ENCODE measurements around the gene VENTX.

Gene VENTX

DNA sequence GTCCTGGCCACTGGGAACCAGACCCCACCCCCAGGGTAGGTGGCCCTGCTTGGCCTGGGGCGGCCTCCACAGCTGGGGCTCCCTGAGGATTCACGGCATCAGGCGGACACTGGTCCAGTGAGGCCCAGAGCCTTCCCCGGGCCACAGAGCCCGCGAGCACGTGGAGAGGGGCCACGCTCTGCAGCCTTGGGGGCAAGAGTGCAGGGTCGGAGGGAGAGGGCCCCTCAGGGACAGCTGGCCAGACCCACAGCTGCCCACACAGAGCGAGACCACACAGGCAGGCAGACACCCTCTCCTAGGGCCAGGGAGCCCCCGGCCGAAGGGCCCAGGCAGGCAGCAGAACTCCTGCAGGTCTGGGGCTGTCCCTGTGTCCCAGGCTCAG lies 10.7 kb downstream of the VENTX start:
- no peak for DNase-seq
- intact Hi-C loops (cut with DNase I) = no loop called here

DNA sequence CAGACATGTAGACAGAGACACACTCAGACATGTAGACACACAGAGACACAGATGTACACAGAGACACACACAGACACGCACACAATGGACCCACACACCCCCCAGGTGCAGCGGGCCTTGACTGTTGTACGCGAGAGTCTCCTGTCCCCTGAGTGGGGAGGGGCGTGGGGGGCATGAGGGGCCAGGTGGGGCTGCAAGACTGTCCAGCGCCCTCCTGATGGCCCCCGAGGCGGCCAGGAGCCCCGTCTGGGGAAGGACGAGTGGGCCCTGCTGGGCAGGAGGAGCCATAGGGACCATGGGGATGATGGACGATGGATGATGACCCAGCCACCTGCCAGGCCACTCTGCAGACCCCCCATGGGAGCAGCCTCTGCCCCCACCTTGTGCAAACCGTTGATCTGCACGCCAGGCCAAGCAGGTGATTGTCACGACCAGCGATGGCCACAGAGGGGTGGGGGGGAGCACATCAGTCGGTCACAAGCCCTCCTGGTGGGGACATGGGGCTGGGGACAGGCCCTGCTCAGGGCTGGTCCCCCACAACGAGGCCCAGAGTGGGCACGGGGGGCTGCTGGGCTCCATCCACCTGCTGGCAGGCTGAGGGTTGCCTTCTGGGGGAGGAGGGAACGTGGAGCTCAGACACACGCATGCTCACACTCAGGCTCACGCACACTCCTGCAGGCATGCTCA lies 11.6 kb downstream of the VENTX start:
- intact Hi-C loops (cut with DNase I) = no loop called here
- DNase-seq = no peak

DNA sequence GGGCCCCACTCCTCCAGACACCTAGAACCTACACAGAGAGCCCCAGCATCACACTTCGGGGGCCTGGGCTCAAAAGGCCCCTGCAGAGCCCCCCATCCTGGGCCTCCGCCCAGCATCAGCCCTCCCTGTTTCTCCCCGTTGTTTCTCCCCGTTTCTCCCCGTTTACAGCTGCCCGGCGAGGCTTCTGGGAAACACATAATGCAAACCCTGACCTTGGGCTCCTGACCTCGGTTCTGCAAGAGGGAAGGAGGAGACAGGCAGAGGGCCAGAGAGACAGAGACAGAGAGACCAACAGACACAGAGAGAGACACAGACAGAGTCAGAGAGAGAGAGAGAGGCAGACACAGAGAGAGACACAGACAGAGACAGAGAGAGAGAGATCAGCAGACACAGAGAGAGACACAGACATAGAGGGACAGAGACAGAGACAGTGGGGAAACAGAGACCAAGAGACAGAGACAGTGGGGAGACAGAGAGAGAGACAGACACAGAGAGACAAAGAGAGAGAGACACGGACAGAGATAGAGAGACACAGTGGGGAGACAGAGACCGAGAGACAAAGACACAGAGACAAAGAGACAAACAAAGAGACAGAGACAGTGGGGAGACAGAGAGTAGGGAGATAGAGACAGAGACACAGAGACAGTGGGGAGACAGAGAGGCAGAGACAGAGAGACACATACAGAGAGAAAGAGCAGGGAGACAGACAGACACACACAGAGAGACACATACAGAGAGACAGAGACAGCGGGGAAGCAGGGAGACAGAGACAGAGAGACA lies 12.5 kb downstream of the VENTX start:
- DNase-seq = no peak
- intact Hi-C loops (cut with DNase I) = no loop called here

DNA sequence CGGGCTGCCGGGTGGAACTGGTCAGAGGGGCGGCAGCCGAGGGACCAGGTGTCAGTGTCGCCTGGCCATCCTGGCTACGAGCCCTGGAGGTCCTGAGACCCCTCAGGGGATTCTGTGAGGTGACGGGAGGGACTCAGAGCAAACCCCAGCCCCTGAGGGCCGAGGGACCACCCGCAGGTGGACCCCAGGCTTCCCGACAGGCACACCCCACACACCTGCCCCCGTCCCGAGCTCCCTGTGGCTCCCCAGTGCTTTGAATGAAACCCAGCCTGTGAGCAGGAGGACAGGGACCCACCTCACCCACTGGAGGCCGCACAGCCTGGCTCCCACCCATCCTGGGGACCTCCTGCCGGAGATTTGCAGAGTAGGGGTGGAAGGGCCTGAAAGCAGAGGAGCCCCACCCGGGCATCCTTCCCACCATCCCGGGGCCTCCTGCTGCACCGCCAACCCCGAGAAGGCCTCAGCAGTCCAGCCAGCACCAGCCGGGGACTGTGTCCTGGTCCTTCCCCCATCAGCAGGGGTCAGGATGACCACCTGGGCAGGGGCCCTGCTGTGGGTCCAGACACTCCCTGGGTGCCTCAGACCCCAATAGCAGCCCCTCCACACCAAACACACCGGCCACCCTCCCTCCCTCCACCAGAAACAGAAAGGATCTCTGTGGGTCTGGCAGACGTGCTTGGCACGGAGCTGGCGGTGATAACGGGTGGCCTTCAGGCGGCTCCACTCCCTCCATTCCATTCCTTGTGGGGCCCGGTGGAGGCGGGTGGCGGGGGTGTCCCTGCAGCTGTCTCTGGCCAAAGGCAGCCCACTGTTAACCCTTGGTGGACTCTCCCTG lies 13.9 kb downstream of the VENTX start:
- intact Hi-C loops (cut with DNase I) = no loop called here
- DNase-seq = no peak

DNA sequence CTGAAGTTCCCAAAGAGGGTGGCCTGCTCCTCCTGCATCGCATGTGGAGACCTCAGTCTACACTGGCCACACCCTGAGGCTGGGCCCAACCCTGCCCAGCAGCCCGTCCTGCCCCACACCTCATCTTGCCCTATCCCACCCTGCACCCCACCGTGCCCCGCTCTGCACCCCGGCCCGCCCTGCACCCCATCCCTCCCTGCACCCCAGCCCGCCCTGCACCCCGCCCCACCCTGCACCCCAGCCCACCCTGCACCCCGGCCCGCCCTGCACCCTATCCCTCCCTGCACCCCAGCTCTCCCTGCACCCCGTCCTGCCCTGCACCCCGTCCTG lies 14.5 kb downstream of the VENTX start:
- intact Hi-C loops (cut with DNase I) = no loop called here
- no peak for DNase-seq

DNA sequence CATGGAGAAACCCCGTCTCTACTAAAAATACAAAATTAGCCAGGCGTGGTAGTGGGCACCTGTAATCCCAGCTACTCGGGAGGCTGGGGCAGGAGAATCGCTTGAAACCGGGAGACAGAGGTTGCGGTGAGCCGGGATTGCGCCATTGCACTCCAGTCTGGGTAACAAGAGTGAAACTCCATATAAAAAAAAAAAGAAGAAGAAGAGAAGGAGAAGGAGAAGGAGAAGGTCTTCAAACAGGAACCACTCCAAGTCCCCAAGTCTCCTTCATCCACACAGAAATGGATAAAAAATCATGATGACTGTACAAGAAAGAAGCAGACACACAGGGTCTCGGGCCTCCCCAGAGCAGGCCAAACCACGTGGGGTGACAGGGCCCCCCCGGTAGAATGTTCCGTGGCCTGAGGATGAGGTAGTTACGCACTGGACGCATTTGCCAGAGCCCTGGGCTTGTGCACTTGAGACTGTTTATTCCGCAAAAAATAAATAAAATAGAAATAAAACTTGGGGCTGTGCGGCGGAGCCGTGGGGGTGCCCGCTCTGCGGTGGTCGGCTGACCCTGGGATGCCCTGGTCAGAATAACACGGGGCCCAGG lies 15.8 kb downstream of the VENTX start:
- DNase-seq = no peak
- intact Hi-C loops (cut with DNase I) = no loop called here

DNA sequence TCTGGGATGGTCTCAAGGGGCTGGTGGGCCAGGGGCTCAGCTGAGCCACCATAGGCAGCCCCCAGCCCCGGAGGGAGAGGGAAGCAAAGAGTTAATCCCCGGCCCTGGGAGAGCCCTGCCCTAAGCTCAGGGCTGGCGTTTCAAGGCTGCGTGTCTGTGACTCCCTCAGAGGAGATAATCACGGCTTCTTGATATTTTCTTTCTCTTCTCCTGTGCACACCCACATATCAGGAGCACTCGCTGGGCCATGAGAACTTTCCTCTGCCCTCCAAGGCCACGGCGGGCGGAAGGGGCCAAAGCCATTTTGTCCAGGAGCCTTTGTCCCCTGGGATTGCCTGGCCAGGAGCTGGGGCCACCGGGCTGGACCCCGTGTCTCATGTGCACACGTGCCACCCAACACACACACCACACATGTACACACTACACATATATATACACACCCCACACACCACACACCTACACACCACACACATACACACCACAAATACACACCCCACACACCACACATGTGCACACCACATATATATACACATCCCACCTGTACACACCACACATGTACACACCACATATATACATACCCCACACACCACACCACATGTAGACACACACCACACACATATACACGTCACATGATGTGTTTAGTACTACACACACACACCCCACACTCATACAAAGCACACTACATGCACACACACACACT lies 16.9 kb downstream of the VENTX start:
- DNase-seq = no peak
- intact Hi-C loops (cut with DNase I) = no loop called here

DNA sequence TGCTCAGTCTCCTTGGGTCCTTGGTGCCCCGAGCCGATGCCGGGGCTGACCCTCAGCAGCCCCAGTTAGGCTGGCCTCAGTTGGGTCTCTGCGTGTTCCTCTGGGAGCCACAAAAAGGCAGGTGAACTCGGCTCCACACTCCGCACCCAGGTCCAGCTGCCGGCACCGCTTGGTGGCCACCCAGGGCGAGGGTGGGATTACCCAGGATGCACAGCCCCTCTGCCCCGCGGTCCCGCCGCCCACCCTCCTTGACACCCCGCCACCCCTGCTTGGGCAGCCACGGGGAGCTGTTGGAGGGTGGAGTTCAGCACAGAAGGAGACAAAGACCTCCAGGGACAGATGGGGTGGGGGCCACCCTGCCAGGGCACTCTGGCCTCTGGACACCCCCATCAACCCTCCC lies 17.7 kb downstream of the VENTX start:
- DNase-seq = no peak
- intact Hi-C loops (cut with DNase I) = no loop called here

DNA sequence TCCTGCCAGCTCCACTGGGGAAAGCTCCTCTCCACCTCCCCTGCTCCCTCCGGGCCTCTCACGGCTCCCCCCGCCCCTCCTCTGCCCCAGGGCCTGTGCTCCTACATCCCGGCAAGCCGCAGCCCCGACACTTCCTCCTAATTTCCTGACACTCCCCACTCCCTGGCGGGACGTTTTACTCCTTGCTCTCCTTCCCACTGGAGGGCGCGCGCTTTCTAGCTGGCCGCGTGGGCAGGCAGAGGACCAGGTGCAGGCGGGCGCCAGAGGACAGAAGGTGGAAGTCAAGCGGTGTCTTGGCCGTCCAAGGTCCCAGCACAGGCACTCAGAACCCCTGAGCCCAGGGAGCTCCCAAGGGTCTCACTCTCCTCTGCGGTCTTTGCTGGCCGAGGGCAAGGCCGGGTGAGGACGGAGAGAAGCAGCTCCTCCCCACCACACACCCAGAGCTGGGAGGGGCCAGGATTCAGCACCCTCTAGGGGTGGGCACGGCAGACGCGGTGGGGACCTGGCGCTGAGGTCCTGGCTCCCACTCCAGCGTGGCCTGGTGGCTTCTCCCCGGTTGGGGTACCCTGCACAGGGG lies 19.9 kb downstream of the VENTX start:
- peak in 38 of 42 donors; percentile 23 to 73 (median 46) for DNase-seq
- intact Hi-C loops (cut with DNase I) = no loop called here

DNA sequence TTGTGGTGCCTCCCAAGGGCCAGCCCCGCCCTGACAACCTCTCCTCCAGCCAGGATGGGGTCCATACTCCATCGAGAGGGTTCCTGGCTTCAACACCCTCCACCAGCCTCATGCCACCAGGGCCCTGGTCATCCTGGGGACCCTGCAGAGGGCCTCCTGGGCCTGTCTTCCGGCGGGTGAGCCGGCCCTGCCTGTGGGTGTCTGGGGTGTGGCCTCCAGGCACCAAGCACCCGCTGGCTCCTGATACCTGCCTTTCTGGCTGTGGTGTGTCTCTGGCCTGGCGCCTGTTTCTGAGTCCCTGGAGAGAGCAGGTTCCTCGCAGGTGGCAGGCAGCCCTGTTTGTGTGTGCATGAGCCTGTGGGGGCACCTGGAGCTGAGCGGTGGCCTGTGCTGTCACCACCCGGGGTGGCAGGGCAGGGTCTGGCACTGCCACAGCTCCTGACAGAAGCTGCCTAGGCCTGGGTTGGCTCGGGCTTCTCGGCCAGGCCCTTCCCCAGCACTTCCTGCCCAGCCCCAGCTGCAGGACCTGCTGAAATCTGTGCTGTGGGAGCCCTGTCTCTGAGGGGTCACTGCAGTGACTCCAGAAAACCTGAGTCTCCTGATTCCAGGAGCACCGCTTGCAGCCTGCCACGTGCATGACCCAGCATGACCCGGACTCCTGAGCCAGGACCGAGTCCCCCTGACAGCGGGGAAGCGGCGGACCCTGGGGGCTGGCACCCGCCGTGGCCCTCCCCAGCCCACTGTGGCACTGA lies 20.6 kb downstream of the VENTX start:
- intact Hi-C loops (cut with DNase I) = no loop called here
- no peak for DNase-seq

DNA sequence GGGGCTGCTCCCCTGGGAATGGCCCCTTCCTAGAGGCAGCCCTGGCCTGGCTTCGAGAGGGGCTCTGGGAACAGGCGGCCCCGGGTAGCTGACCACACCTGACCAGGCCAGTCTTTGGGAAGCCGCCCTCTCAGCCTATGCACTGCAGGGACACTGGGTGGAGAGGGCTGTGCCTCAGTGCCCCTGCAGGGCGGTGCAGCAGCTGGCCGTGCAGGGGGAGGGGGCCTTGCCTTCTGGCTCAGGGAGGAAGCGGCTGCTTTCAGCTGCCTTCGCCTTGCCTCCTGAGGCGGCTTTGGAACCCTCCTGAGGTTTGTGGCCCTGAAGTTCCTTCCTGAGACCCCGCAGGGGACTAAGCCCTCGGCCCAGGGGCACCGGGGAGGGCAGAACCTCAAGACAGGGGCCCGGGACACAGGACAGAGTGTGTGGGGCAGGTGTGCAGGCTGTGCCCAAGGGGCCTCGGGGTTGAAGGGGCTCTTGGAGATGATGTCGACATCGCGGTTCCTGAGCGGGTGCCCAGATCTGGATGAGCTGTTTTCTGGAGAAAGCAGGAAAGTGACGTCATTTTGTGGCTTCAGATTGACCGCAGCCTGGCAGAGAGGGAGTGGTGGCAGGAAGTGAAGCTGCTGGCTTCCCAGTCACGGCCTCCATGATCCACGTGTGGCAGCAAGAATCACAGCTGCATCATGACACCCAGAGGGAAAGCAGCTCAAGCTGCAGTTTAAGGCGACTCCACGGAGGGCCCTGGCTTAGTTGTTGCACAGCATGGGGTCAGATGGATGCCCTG lies 21.4 kb downstream of the VENTX start:
- DNase-seq = peak; percentile 25 to 85 (median 59)
- intact Hi-C loops (cut with DNase I) = no loop called here

DNA sequence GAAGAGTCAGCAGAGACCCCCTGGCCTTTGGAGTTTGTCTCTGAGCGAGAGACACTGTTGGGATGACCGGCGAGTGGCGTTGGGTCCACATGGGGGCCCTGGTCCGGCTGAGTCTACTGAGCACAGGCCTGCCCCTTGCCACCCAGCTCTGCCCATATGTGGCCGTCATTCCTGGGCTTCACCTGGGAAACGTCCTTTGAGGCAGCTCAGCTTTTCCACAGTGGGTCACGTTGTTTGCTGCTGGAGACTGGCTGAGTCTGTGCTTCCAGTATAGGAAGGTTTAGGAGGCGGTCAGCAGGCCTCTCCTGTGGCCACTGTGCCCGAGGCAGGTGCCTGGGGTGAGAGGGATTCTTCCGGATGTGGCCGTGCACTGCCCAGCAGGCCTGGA lies 21.9 kb downstream of the VENTX start:
- no peak for DNase-seq
- intact Hi-C loops (cut with DNase I) = no loop called here

DNA sequence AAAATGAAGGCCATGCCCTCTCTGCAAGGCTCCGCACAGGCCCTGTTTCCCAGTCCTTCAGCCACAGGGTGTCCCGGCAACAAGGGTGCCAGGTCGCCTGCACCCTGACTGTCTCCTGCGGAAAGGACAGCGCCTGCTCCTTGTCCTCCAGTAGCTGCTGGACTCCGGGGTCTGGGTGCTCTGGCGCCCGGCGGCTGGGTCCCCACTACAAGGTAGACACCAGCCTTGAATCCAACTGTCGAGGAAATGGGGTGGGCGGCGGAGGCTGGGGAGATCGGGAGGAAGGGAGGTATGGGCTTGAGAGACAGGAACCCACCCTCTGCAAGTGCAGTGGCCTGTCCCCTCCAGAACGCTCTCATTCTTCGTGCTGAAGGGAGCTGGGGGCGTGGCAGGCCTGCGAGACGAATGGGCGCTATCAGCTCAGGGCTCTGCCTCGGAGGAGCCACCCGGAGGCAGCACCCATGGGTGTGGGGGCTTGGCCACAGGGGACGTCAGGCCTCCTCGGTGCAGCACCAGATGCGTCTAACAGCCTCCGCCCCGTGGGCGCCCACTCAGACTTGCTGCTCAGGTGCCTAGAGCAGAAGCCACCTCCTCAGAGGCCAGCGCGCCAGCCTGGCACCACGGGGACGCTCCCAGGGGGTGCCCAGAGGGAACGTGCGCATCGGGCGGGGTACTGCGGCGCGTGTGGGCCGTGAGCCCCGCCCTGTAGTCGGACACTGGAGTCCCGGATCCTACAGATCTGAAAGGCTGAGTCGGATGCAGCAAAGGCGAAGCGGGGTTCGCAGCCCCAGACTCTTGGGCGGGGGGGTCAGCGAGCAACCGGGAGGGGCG lies 23.5 kb downstream of the VENTX start:
- peak; percentile 37 to 86 (median 61) for DNase-seq
- intact Hi-C loops (cut with DNase I) = no loop called here

DNA sequence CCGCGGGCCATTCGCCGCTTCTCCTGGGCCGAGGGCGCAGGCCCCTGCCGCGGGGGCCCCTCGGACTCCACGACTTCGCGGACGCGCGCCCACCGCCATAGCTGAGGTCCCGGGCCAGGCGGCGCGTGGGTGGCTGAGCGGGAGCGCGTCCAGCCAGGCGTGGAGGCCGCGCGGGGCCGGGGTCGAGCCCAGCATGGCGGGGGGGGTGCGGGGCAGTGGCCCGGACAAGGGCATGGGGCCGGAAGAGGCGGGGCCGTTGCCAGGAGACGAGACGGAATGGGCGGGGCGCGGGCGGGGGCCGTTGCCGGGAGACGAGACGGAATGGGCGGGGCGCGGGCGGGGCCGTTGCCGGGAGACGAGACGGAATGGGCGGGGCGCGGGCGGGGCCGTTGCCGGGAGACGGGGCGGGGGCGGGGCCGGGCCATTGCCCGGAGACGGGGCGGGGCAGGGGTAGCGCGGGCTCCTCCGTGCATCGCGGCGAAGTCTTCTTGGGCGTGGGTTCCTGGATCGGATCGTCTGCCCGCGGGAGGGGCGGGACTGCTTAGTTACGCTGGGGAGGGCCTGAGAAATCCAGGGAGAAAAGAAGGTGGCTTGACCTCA lies 24.2 kb downstream of the VENTX start:
- intact Hi-C loops (cut with DNase I) = no loop called here
- DNase-seq = peak; percentile 76 to 97 (median 91)

DNA sequence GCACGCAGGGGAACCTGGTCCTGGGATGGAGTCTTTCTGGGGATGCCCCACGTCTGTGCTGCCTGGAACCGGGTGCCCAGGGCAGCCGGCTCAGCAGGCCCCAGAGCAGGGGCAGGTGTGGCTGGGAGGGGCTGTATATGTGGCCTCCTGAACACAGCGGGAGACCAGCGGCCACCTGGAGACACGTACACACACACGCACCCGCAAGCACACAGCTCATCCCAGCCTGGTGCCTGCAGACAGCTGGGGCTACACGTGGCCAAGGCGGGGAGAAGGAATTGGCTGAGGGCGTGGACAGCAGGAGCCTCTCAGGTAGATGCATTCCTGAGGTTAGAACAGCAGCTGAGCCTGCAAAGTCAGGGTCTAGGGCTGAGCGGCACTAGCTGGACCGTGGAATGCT lies 25.0 kb downstream of the VENTX start:
- intact Hi-C loops (cut with DNase I) = no loop called here
- DNase-seq = no peak

DNA sequence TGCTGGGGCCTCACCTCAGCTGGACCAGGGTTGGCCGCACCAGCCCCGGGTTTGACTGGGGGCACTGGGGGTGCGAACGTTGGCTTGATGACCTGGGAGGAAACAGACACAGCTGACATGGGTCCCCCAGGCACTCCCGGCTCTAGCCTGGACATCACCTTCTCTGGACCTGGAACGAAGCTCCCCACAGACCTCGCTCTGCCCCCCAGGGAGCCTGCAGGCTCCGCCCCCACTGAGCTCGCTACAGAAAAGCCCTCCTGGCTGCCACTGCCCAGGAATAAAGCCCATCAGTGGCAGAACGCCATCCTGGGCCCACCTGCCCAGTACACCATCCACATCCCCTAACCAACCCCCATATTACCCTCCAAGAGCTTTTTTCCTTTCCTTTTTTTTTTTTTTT lies 26.0 kb downstream of the VENTX start:
- no peak for DNase-seq
- intact Hi-C loops (cut with DNase I) = no loop called here

All from head of caudate nucleus (tissue), 42 donors.